H9 (cell line): Measurements from ENCODE around the gene OBP2B. TPM values are rescaled to one million over a fixed set of nuclear protein-coding genes. Genes with fewer than 3 reads are reported as not detected.

ENCODE experiments used
- DNase-seq: peaks from one replicate; pipeline ENCODE4 v3.0.0-alpha.2; 2017
- H2AFZ ChIP-seq: one replicate; pipeline ENCODE4 v1.6.1; 2013; ENCODE audit warnings: mild to moderate bottlenecking, low read length, control low read depth, moderate library complexity
- H2AK5ac ChIP-seq: 2 replicates; pipeline ENCODE4 v1.6.1; 2013; ENCODE audit warnings: low read length, control low read depth, mixed read lengths; ENCODE audit not compliant: insufficient read length
- H2BK120ac ChIP-seq: one replicate; pipeline ENCODE4 v1.6.1; 2013; ENCODE audit warnings: low read depth, mild to moderate bottlenecking, low read length, control low read depth, inconsistent platforms; ENCODE audit not compliant: poor library complexity, severe bottlenecking
- H2BK12ac ChIP-seq: 2 replicates; pipeline ENCODE4 v1.6.1; 2013; ENCODE audit warnings: low read length, control low read depth, mixed read lengths, low read depth; ENCODE audit not compliant: insufficient read length
- H2BK15ac ChIP-seq: 2 replicates; pipeline ENCODE4 v1.6.1; 2013; ENCODE audit warnings: low read depth, low read length, control low read depth
- H2BK20ac ChIP-seq: one replicate; pipeline ENCODE4 v1.6.1; 2013; ENCODE audit warnings: low read depth, mild to moderate bottlenecking, low read length, control low read depth, inconsistent platforms; ENCODE audit not compliant: poor library complexity, severe bottlenecking
- H2BK5ac ChIP-seq: 2 replicates; pipeline ENCODE4 v1.6.1; 2013; ENCODE audit warnings: low read length, control low read depth, mixed read lengths; ENCODE audit not compliant: insufficient read length
- H3K14ac ChIP-seq: 2 replicates; pipeline ENCODE4 v1.6.1; 2013; ENCODE audit warnings: low read length, control low read depth; ENCODE audit not compliant: insufficient read depth
- H3K18ac ChIP-seq: 2 replicates; pipeline ENCODE4 v1.6.1; 2013; ENCODE audit warnings: low read depth, mild to moderate bottlenecking, mixed read lengths, low read length, control low read depth; ENCODE audit not compliant: insufficient read length
- H3K23ac ChIP-seq: 2 replicates; pipeline ENCODE4 v1.6.1; 2013; ENCODE audit warnings: low read length, control low read depth, mixed read lengths, low read depth; ENCODE audit not compliant: insufficient read length
- H3K23me2 ChIP-seq: 2 replicates; pipeline ENCODE4 v1.6.1; 2013; ENCODE audit warnings: low read depth, mild to moderate bottlenecking, mixed read lengths, low read length, control low read depth; ENCODE audit not compliant: insufficient read length, poor library complexity, severe bottlenecking
- H3K27ac ChIP-seq: 2 replicates; pipeline ENCODE4 v1.5.1; 2013; ENCODE audit warnings: low read length, control low read depth, mixed read lengths, low read depth; ENCODE audit not compliant: insufficient read length
- H3K27me3 ChIP-seq: 2 replicates; pipeline ENCODE4 v1.6.1; 2013; ENCODE audit warnings: low read length, control low read depth, inconsistent platforms; ENCODE audit not compliant: insufficient read depth
- H3K4ac ChIP-seq: 2 replicates; pipeline ENCODE4 v1.6.1; 2013; ENCODE audit warnings: low read depth, mild to moderate bottlenecking, control low read depth, inconsistent platforms, low read length, moderate library complexity
- H3K4me1 ChIP-seq: 2 replicates; pipeline ENCODE4 v1.6.1; 2013; ENCODE audit warnings: low read length, control low read depth, inconsistent platforms; ENCODE audit not compliant: insufficient read depth
- H3K4me2 ChIP-seq: 2 replicates; pipeline ENCODE4 v1.6.1; 2013; ENCODE audit warnings: low read length, control low read depth, mixed read lengths; ENCODE audit not compliant: insufficient read length, insufficient read depth
- H3K56ac ChIP-seq: 2 replicates; pipeline ENCODE4 v1.6.1; 2013; ENCODE audit warnings: low read depth, mild to moderate bottlenecking, mixed read lengths, low read length, control low read depth; ENCODE audit not compliant: insufficient read length
- H3K79me1 ChIP-seq: 2 replicates; pipeline ENCODE4 v1.6.1; 2013; ENCODE audit warnings: low read depth, mild to moderate bottlenecking, moderate library complexity, low read length, control low read depth, inconsistent platforms; ENCODE audit not compliant: insufficient read depth, poor library complexity, severe bottlenecking
- H3K79me2 ChIP-seq: 2 replicates; pipeline ENCODE4 v1.6.1; 2013; ENCODE audit warnings: low read length, control low read depth, inconsistent platforms; ENCODE audit not compliant: insufficient read depth
- H3K9ac ChIP-seq: 2 replicates; pipeline ENCODE4 v1.6.1; 2013; ENCODE audit warnings: low read length, control low read depth, mixed read lengths; ENCODE audit not compliant: insufficient read length; ENCODE audit errors: extremely low read depth
- H3K9me3 ChIP-seq: one replicate; pipeline ENCODE4 v1.6.1; 2013; ENCODE audit warnings: low read depth, low read length, inconsistent platforms; ENCODE audit not compliant: control insufficient read depth
- H3T11ph ChIP-seq: one replicate; pipeline ENCODE4 v1.6.1; 2013; ENCODE audit warnings: mild to moderate bottlenecking, low read length, control low read depth, inconsistent platforms
- H4K20me1 ChIP-seq: one replicate; pipeline ENCODE4 v1.6.1; 2013; ENCODE audit not compliant: control insufficient read depth, insufficient read length, insufficient read depth
- H4K5ac ChIP-seq: 2 replicates; pipeline ENCODE4 v1.6.1; 2013; ENCODE audit warnings: low read depth, mild to moderate bottlenecking, mixed read lengths, low read length, control low read depth; ENCODE audit not compliant: insufficient read length
- H4K8ac ChIP-seq: replicated peaks from 2 replicates; pipeline ENCODE4 v1.6.1; 2013; ENCODE audit warnings: low read length, control low read depth, mixed read lengths, low read depth; ENCODE audit not compliant: insufficient read length
- H4K91ac ChIP-seq: 2 replicates; pipeline ENCODE4 v1.6.1; 2013; ENCODE audit warnings: low read depth, mild to moderate bottlenecking, moderate library complexity, mixed read lengths, low read length, control low read depth; ENCODE audit not compliant: insufficient read length
- H3K27ac Mint-ChIP-seq, 3 experiments: 2 replicates in 2 of 3; 3 replicates in 1 of 3; pipeline ENCODE4 v1.8.0; 2020 to 2021; ENCODE audit warnings: mixed read lengths in 3 of 3, mild to moderate bottlenecking in 1 of 3, moderate library complexity in 1 of 3
- H3K27me3 Mint-ChIP-seq: 2 replicates; pipeline ENCODE4 v1.8.0; 2021; ENCODE audit warnings: low read depth, mild to moderate bottlenecking, moderate library complexity, mixed read lengths
- H3K36me3 Mint-ChIP-seq, 3 experiments: 2 replicates in 2 of 3; 3 replicates in 1 of 3; pipeline ENCODE4 v1.8.0; 2020 to 2021; ENCODE audit warnings: low read depth in 3 of 3, mixed read lengths in 3 of 3; ENCODE audit not compliant: insufficient read depth in 1 of 3
- H3K4me1 Mint-ChIP-seq, 2 experiments: 2 replicates each; pipeline ENCODE4 v1.8.0; 2020; ENCODE audit warnings: mixed read lengths in 2 of 2
- H3K4me3 Mint-ChIP-seq, 2 experiments: 2 replicates in 1 of 2; 3 replicates in 1 of 2; pipeline ENCODE4 v1.8.0; 2020 to 2021; ENCODE audit warnings: mild to moderate bottlenecking in 2 of 2, mixed read lengths in 2 of 2, moderate library complexity in 1 of 2
- H3K9me3 Mint-ChIP-seq, 2 experiments: 2 replicates in 1 of 2; 3 replicates in 1 of 2; pipeline ENCODE4 v1.8.0; 2020; ENCODE audit warnings: mild to moderate bottlenecking in 2 of 2, mixed read lengths in 2 of 2, moderate library complexity in 1 of 2
- CTCF ChIP-seq: fragments of 200-600 bp; sonication (generic); conservative IDR thresholded peaks from 3 replicates; pipeline ENCODE4 v1.8.0; 2021; ENCODE audit warnings: antibody characterized with exemption, mild to moderate bottlenecking
- WGBS: extraction: QIAGEN DNeasy Blood & Tissue Kit; methylation state at CpG from one replicate; pipeline ENCODE4 v1.1.7; 2013; ENCODE audit warnings: missing lambda C conversion rate, low lambda C conversion rate, mixed read lengths; ENCODE audit not compliant: insufficient read length; ENCODE audit errors: extremely low coverage; 5-methylcytosine and 5-hydroxymethylcytosine counted together
- total RNA-seq: library from RNA; stranded (reverse); gene quantifications from 2 replicates; pipeline ENCODE4 v1.2.1, GENCODE V29; 2021

The OBP2B gene
- total RNA-seq, 1 experiment from 2014 or later, result not detected

- Histone ChIP-seq H2BK15ac (no peak overlapping the region), H3K4ac (no peak overlapping the region), H3T11ph (no peak overlapping the region), H3K9ac (no peak overlapping the region), H2AFZ (no peak overlapping the region), H3K56ac (no peak overlapping the region), H4K20me1 (no peaks in the 10 kb centered on the region), H3K79me2 (no peaks in the 10 kb centered on the region), H3K14ac (no peak overlapping the region), H4K8ac (no peak overlapping the region), H2AK5ac (no peak overlapping the region), H2BK5ac (no peak overlapping the region), H3K79me1 (no peaks in the 10 kb centered on the region), H3K18ac (no peak overlapping the region), H3K4me2 (no peak overlapping the region), H2BK120ac (no peak overlapping the region), H3K27ac (no peak overlapping the region), H3K23me2 (no peaks in the 10 kb centered on the region), H2BK12ac (no peak overlapping the region), H3K27me3 (no peaks in the 10 kb centered on the region), H4K91ac (no peak overlapping the region), H3K9me3 (no peaks in the 10 kb centered on the region), H3K4me1 (no peaks in the 10 kb centered on the region), H4K5ac (no peak overlapping the region), H2BK20ac (no peak overlapping the region), H3K23ac (no peak overlapping the region)
- Mint-ChIP-seq H3K9me3 (no peaks in the 10 kb centered on the region), H3K27me3 (peaks cover 25% of the 10 kb centered on the region), H3K27ac (peak overlapping the region in 1 of 3 experiments; percentile 68; a peak in 1 of 7 replicates), H3K4me3 (no peak overlapping the region), H3K4me1 (peaks cover 11 to 13% of the 10 kb centered on the region in 2 experiments), H3K36me3 (no peaks in the 10 kb centered on the region)
- no peak for TF ChIP-seq CTCF
- no CpG with 5 or more reads among the region's 21 CpGs for whole genome bisulfite sequencing
- DNase-seq, result no peak
Measured at GRCh38 chr9:133258061-133259015, 49.3 kb upstream of the OBP2B start.
